ENCODE measurements around the gene BEND6.
"Not testable (repeated sequence)": the region's sequence is repeated elsewhere in the genome, so short reads cannot be mapped to it uniquely, and the experiment has no call there.

BEND6 gene

DNA sequence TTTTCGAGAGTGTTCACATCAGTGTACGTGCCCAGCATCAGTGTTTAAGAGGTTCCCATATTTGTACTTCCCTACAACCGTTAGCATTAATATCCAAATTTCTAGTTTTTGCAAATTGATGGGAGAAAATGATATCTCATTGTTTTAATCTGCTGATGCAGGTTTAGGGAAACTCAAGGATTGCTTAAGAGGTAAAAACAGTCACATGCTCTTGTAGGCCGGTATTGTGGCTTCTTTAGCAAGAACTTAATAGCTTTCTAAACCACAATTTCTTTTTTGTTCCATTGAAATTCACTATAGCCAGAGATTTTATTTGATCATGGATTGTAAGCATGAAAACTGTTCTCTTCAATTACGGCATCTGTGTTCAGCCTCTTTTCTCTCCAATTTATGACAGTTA is 29.5 kb downstream of the BEND6 start:
- no peak for DNase-seq (ENCODE audit: low read depth in 2 of 2)

GRCh38 chr6:56984884-56985283 is 30.0 kb downstream of the BEND6 start:
- no peak for DNase-seq (ENCODE audit: low read depth in 2 of 2)

GRCh38 chr6:56986611-56987010 is 31.7 kb downstream of the BEND6 start:
- no peak for DNase-seq (ENCODE audit: low read depth in 2 of 2)

DNA sequence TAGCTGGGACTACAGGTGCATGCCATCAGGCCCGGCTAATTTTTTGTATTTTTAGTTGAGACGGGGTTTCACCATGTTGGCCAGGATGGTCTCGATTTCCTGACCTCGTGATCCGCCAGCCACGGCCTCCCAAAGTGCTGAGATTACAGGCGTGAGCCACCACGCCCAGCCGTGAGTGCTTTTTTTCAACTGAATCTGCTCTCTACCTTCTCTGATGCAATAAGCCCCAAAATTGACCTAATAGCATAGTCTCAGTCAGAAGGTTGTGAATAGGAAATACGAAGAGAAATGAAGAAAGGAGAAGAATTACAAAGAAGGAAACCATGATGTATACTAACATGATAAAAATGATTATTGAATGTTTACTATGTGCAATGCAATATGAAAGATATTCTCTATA is 33.2 kb downstream of the BEND6 start:
- DNase-seq (ENCODE audit: low read depth in 2 of 2): no peak

- DNase-seq (ENCODE audit: low read depth in 2 of 2): no peak
Measured at GRCh38 chr6:56992036-56992435, 37.1 kb downstream of the BEND6 start.

DNA sequence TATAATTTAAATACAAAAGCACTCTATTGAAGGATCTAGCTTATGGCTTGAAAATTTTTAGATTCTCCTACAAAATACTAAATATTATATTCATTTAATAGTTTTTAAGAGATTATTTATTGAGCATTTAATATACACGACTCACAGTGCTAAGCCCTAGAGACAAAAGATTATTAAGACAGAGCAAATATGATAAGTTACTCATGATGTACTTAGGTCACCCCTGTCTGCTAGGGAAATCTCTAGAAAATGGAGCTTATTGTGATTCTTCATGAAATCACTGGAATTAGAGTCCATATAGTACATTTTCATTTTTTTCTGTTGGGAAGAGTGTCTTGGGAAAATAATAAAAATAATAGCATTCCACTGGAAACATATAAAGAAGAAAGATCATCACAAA is 37.8 kb downstream of the BEND6 start:
- no peak for DNase-seq (ENCODE audit: low read depth in 2 of 2)

GRCh38 chr6:56995347-56995902 is 40.5 kb downstream of the BEND6 start:
- no peak for DNase-seq (ENCODE audit: low read depth in 2 of 2)

DNA sequence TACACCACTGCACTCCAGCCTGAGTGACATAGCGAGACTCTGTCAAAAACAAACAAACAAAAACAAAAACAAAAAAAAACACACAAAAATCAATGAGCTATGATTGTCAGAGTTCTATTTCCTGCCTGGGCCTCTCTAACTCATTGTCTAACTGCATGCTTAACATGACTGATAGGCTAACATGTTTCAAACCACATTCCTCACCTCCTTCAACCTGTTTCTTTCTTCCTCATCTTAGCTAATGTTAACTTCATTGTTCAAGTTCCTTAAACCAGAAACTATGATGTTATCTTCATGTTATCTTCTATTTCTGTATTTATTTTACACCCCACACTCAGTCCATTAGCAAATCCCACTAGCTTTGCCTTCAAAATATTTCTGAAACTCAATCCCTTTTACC is 41.5 kb downstream of the BEND6 start:
- no peak for DNase-seq (ENCODE audit: low read depth in 2 of 2)

GRCh38 chr6:56999049-56999448 is 44.1 kb downstream of the BEND6 start:
- DNase-seq (ENCODE audit: low read depth in 2 of 2): no peak

DNA sequence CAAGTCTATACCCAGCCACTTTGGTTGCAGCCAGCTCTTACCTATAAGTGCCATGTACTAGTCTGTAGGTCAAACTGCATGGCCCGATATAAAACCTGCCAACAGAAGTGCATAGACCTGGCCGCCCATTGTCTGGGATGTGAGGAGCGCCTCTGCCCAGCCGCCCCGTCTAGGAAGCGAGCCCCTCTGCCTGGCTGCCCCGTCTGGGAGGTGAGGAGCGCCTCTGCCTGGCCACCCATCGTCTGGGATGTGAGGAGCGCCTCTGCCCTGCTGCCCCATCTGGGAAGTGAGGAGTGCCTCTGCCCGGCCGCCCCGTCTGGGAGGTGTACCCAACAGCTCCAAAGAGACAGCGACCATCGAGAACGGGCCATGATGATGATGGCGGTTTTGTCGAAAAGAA is 44.8 kb downstream of the BEND6 start:
- DNase-seq (ENCODE audit: low read depth in 2 of 2): not testable (repeated sequence)

DNA sequence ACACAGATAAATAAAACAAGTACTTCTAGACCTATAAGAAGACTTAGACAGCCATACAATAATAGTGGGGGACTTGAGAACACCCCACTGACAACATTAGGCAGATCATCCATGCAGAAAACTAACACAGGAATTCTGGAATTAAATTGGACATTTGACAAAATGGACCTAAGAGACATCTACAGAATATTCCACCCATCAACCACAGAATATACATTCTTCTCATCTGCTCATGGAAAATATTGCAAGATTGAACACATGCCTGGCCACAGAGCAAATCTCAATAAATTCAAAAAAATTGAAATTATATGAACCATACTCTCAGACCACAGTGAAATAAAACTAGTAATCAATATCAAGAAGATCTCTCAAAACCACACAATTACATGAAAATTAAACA is 47.3 kb downstream of the BEND6 start:
- DNase-seq (ENCODE audit: low read depth in 2 of 2): no peak

DNA sequence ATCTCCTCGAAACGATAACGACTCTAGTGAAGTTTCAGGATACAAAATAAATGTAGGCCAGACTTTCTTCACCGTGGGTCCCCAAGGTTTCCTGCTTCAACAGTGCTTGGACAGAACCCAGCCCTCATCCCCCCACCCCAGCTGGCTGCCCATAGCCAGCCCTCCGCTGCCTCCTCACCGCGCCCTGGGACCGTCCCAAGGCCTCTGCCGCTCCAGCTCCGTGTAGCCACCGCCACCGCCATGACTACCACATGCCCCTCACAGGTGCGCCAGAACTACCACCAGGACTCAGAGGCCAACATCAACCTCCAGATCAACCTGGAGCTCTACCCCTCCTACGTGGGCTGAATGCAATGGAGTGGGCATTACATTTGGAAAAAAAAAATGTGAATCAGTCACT is 49.4 kb downstream of the BEND6 start:
- DNase-seq (ENCODE audit: low read depth in 2 of 2): no peak

- DNase-seq (ENCODE audit: low read depth in 2 of 2): no peak
Measured at GRCh38 chr6:57006101-57006500, 51.2 kb downstream of the BEND6 start.

GRCh38 chr6:57008069-57008468 is 53.2 kb downstream of the BEND6 start:
- DNase-seq (ENCODE audit: low read depth in 2 of 2): not testable (repeated sequence)

- no peak for DNase-seq (ENCODE audit: low read depth in 2 of 2)
Measured at GRCh38 chr6:57013521-57013926, 58.6 kb downstream of the BEND6 start.

- DNase-seq (ENCODE audit: low read depth in 2 of 2): no peak
Measured at GRCh38 chr6:57017069-57017468, 62.2 kb downstream of the BEND6 start.

DNA sequence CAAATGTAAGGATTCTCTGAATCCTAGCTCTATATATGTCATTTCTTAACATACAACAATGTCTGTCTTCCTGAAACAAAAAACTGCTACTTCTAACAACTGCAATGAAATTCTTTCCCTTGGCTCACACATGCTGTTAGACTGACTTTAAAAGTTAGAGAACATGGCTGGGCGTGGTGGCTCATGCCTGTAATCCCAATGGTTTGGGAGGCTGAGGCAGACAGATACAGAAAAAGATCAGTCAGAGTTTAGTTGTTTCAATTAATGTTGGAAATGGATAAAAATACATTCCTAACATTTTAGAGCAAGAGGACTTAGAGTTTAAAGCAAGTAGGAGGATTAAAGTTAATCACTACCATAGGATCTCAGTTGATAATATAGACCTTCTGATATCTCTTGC is 62.9 kb downstream of the BEND6 start:
- DNase-seq (ENCODE audit: low read depth in 2 of 2): no peak

GRCh38 chr6:57019434-57019833 is 64.5 kb downstream of the BEND6 start:
- no peak for DNase-seq (ENCODE audit: low read depth in 2 of 2)

- DNase-seq (ENCODE audit: low read depth in 2 of 2): no peak
Measured at GRCh38 chr6:57021086-57021720, 66.3 kb downstream of the BEND6 start.

GRCh38 chr6:57024321-57024720 is 69.4 kb downstream of the BEND6 start:
- no peak for DNase-seq (ENCODE audit: low read depth in 2 of 2)

DNA sequence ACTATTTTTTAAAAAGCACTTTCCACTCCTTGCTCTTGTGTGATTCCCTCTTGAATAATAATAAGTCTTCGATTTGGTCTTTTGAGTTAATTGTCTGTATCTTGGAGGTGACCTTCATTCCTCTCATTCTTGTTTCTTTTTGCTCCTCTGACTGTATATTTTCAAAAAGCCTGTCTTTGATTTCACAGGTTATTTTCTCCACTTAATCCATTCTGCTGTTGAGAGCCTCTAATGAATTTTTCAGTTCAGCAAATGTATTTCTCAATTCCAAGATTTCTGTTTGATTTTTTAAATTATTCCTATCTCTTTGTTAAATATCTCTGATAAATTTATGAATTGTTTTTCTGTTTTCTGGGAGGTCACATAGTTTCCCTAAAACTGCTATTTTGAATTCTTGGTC is 69.9 kb downstream of the BEND6 start:
- DNase-seq (ENCODE audit: low read depth in 2 of 2): no peak

GRCh38 chr6:57026001-57026400 is 71.1 kb downstream of the BEND6 start:
- DNase-seq (ENCODE audit: low read depth in 2 of 2): no peak

DNA sequence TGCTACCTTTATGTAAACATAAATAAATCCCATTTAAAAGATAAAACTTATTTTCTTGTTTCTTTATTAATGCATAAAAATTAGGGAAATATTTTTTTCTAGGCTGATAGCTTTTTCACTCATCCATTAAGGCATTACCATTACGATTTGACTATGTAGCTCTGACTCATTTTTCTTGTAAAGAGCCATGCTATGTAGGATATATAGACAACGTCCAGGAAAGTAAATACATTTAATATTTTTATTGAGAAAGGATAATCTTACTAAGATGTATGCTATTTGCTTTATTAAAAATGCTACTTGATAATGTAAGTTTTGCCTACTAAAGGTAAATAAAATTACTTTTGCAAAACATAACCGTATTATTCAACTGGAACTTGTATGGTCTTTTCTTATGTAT is 72.4 kb downstream of the BEND6 start:
- DNase-seq (ENCODE audit: low read depth in 2 of 2): no peak

DNA sequence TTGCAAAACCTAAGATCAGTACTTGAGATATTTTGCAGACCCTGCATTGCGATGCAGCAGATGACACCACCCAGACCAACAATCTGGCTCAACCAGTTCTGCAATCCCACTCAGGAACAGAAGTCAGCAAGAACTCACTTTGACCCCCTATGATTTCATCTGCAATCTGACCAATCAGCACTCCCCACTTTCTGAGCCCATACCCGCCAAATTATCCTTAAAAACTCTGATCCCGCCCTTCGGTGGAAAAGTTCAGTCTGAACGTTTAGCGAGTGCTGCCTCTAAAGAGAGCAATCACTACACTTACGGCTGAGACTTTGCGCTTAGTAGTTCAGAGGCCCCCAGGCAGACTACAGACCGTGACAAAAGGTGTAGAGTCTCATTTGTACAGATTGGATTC is 74.3 kb downstream of the BEND6 start:
- no peak for DNase-seq (ENCODE audit: low read depth in 2 of 2)

Measured in stimulated activated CD4-positive, alpha-beta T cell treated with anti-CD3 and anti-CD28 coated beads, Interleukin-1b, Interleukin-23, amount 100 ng/mL, for 1 hour (primary cell).